ENCODE data around the gene SLC34A1. TPM values are rescaled to one million over a fixed set of nuclear protein-coding genes. Genes with fewer than 3 reads are reported as not detected.

SLC34A1 gene
- total and polyA plus RNA-seq, 2 of the 13 experiments (the other 11 are each of a cell fraction or from before 2014, with no cell fraction given), result 0.03 to 0.20 TPM

DNA sequence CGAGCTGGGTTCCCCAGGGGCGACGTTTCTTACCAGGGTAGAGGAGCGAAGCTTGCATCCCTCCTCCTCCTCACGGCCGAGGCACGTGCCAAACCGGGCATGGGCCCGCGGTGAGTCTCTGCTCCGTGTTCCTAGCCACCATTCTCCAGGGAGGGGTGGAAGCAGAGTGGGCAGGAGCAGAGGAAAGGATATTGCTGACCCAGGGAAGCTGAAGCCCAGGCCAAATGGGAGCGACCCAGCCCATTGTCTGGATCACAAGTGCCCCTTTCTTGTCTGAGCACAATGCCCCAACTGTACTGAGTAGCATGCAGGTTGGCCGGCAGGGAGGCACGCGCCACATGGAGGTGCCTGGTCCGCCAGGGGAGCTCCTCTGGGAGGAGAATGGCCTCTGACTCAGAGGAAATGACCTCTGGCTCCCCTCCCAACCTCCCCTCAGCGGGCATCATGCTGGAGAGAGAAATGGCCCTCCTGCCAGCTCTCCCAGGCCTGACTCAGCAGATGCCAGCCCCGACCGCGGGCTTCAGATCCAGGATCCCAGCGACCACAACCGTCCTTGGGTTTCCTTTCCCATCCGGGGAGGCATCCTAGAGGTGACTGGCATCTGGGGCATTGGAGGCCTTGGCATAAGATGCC is 63.5 kb downstream of the SLC34A1 start (continued):
- TF ChIP-seq ZNF549 (CRISPR knock-in tag; IDR thresholded peaks at IDR 0.05), result no peak
- TF ChIP-seq, protein P1, sequence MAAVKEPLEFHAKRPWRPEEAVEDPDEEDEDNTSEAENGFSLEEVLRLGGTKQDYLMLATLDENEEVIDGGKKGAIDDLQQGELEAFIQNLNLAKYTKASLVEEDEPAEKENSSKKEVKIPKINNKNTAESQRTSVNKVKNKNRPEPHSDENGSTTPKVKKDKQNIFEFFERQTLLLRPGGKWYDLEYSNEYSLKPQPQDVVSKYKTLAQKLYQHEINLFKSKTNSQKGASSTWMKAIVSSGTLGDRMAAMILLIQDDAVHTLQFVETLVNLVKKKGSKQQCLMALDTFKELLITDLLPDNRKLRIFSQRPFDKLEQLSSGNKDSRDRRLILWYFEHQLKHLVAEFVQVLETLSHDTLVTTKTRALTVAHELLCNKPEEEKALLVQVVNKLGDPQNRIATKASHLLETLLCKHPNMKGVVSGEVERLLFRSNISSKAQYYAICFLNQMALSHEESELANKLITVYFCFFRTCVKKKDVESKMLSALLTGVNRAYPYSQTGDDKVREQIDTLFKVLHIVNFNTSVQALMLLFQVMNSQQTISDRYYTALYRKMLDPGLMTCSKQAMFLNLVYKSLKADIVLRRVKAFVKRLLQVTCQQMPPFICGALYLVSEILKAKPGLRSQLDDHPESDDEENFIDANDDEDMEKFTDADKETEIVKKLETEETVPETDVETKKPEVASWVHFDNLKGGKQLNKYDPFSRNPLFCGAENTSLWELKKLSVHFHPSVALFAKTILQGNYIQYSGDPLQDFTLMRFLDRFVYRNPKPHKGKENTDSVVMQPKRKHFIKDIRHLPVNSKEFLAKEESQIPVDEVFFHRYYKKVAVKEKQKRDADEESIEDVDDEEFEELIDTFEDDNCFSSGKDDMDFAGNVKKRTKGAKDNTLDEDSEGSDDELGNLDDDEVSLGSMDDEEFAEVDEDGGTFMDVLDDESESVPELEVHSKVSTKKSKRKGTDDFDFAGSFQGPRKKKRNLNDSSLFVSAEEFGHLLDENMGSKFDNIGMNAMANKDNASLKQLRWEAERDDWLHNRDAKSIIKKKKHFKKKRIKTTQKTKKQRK (IDR thresholded peaks at IDR 0.05; ENCODE audit: low read length), result no peak
- no peak for TF ChIP-seq SMARCE1 (IDR thresholded peaks at IDR 0.05; ENCODE audit: borderline replicate concordance)
- no peak for TF ChIP-seq TEAD2 (CRISPR knock-in tag; IDR thresholded peaks at IDR 0.05)
- TF ChIP-seq ZNF12 (CRISPR knock-in tag; IDR thresholded peaks at IDR 0.05), result no peak
- TF ChIP-seq, protein P2, sequence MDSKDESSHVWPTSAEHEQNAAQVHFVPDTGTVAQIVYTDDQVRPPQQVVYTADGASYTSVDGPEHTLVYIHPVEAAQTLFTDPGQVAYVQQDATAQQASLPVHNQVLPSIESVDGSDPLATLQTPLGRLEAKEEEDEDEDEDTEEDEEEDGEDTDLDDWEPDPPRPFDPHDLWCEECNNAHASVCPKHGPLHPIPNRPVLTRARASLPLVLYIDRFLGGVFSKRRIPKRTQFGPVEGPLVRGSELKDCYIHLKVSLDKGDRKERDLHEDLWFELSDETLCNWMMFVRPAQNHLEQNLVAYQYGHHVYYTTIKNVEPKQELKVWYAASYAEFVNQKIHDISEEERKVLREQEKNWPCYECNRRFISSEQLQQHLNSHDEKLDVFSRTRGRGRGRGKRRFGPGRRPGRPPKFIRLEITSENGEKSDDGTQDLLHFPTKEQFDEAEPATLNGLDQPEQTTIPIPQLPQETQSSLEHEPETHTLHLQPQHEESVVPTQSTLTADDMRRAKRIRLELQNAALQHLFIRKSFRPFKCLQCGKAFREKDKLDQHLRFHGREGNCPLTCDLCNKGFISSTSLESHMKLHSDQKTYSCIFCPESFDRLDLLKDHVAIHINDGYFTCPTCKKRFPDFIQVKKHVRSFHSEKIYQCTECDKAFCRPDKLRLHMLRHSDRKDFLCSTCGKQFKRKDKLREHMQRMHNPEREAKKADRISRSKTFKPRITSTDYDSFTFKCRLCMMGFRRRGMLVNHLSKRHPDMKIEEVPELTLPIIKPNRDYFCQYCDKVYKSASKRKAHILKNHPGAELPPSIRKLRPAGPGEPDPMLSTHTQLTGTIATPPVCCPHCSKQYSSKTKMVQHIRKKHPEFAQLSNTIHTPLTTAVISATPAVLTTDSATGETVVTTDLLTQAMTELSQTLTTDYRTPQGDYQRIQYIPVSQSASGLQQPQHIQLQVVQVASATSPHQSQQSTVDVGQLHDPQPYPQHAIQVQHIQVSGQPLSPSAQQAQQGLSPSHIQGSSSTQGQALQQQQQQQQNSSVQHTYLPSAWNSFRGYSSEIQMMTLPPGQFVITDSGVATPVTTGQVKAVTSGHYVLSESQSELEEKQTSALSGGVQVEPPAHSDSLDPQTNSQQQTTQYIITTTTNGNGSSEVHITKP (CRISPR knock-in tag; IDR thresholded peaks at IDR 0.05; ENCODE audit: low read depth), result peak; percentile 57; the same call in 1 of the 2 replicates
- TF ChIP-seq KDM1A (CRISPR knock-in tag; IDR thresholded peaks at IDR 0.05), result no peak
- TF ChIP-seq ZNF737 (CRISPR knock-in tag; IDR thresholded peaks at IDR 0.05; ENCODE audit: borderline replicate concordance), result no peak
- TF ChIP-seq, protein P3, sequence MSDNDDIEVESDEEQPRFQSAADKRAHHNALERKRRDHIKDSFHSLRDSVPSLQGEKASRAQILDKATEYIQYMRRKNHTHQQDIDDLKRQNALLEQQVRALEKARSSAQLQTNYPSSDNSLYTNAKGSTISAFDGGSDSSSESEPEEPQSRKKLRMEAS (IDR thresholded peaks at IDR 0.05), result peak; percentile 85
- no peak for TF ChIP-seq ZNF619 (CRISPR knock-in tag; IDR thresholded peaks at IDR 0.05)
- TF ChIP-seq SOX6 (IDR thresholded peaks at IDR 0.05), result no peak
- peak; percentile 87 for TF ChIP-seq SOX6 (CRISPR knock-in tag; IDR thresholded peaks at IDR 0.05)
- TF ChIP-seq, protein P4, sequence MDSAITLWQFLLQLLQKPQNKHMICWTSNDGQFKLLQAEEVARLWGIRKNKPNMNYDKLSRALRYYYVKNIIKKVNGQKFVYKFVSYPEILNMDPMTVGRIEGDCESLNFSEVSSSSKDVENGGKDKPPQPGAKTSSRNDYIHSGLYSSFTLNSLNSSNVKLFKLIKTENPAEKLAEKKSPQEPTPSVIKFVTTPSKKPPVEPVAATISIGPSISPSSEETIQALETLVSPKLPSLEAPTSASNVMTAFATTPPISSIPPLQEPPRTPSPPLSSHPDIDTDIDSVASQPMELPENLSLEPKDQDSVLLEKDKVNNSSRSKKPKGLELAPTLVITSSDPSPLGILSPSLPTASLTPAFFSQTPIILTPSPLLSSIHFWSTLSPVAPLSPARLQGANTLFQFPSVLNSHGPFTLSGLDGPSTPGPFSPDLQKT (CRISPR knock-in tag; IDR thresholded peaks at IDR 0.05; ENCODE audit: borderline replicate concordance), result no peak
- TF ChIP-seq SNAI1 (CRISPR knock-in tag; IDR thresholded peaks at IDR 0.05; ENCODE audit: borderline replicate concordance), result no peak
- TF ChIP-seq SKI (IDR thresholded peaks at IDR 0.05; ENCODE audit: partially characterized antibody), result no peak
- TF ChIP-seq, protein P5, sequence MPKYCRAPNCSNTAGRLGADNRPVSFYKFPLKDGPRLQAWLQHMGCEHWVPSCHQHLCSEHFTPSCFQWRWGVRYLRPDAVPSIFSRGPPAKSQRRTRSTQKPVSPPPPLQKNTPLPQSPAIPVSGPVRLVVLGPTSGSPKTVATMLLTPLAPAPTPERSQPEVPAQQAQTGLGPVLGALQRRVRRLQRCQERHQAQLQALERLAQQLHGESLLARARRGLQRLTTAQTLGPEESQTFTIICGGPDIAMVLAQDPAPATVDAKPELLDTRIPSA (CRISPR knock-in tag; IDR thresholded peaks at IDR 0.05; ENCODE audit: borderline replicate concordance), result no peak
- no peak for TF ChIP-seq ZNF83 (CRISPR knock-in tag; IDR thresholded peaks at IDR 0.05; ENCODE audit: borderline replicate concordance)
- 0 out of 2 replicates have a peak, but pooled peaks have one; percentile 52 for TF ChIP-seq MEIS1 (CRISPR knock-in tag; IDR thresholded peaks at IDR 0.05; ENCODE audit: borderline replicate concordance)
- no peak for TF ChIP-seq EZH2 (conservative IDR thresholded peaks at IDR 0.05; ENCODE audit: low read depth, low read length)
- TF ChIP-seq ZFP82 (CRISPR knock-in tag; IDR thresholded peaks at IDR 0.05; ENCODE audit: borderline replicate concordance), result no peak
- no peak for TF ChIP-seq ZBTB7A (CRISPR knock-in tag; IDR thresholded peaks at IDR 0.05)
